B cell (primary cell): Measurements from ENCODE around the gene STUM. TPM values are rescaled to one million over a fixed set of nuclear protein-coding genes. Genes with fewer than 3 reads are reported as not detected.

Source experiments
- ATAC-seq: fragments of 200-7000 bp; cut with Tn5 transposase; one replicate; pipeline ENCODE4 v1.10.0; 2021; ENCODE audit warnings: low read depth, mild to moderate bottlenecking, moderate number of reproducible peaks, moderate library complexity
- CTCF ChIA-PET: fragments of 350-600 bp; sonication (Branson Sonifier 250); formaldehyde crosslinking; loops from one replicate; lab custom pipeline; 2021; ENCODE audit warnings: antibody characterized with exemption, inconsistent platforms; lab: Charles Lee
- POLR2A ChIA-PET: fragments of 350-600 bp; sonication (Branson Sonifier 250); formaldehyde crosslinking; loops from one replicate; lab custom pipeline; 2021; ENCODE audit warnings: antibody characterized with exemption; lab: Charles Lee
- DNase-seq: peaks from one replicate; pipeline ENCODE4 v3.0.0; 2013
- H2AFZ ChIP-seq: 2 replicates; pipeline ENCODE4 v1.6.1; 2012; ENCODE audit warnings: mild to moderate bottlenecking, low read depth, low read length; ENCODE audit not compliant: insufficient read depth, poor library complexity, severe bottlenecking
- H3K27ac ChIP-seq, 2 donors: 1 replicate in 1 of 2; 2 replicates in 1 of 2; pipeline ENCODE4 v1.5.1; 2012 to 2013; ENCODE audit warnings: low read length in 2 of 2, mild to moderate bottlenecking in 2 of 2, moderate library complexity in 1 of 2
- H3K27me3 ChIP-seq, 4 experiments: fragments of 200-600 bp in 1 of 4; sonication (generic) in 1 of 4; replicated peaks in 1 of 4; 1 replicate in 2 of 4; 2 replicates in 2 of 4; pipeline versions ENCODE4 v1.6.1 to v1.7.0; 2013 to 2016; ENCODE audit warnings: low read length in 3 of 4, mild to moderate bottlenecking in 2 of 4, mixed read lengths in 1 of 4, moderate library complexity in 1 of 4; ENCODE audit not compliant: insufficient read depth in 4 of 4, control insufficient read depth in 3 of 4; ENCODE audit errors: control extremely low read depth in 1 of 4
- H3K36me3 ChIP-seq, 2 experiments: replicated peaks in 1 of 2; 1 replicate in 1 of 2; 2 replicates in 1 of 2; pipeline versions ENCODE4 v1.6.1 to v1.7.1; 2013; ENCODE audit warnings: low read length in 1 of 2; ENCODE audit not compliant: insufficient read depth in 2 of 2, control insufficient read depth in 1 of 2; ENCODE audit errors: control extremely low read depth in 1 of 2, extremely low read depth in 1 of 2
- H3K4me1 ChIP-seq, 2 donors: fragments of 200-600 bp in 1 of 2; sonication (generic) in 1 of 2; 1 replicate in 1 of 2; 2 replicates in 1 of 2; pipeline versions ENCODE4 v1.5.1 to v1.6.1; 2013 to 2017; ENCODE audit warnings: low read length in 2 of 2; ENCODE audit not compliant: control insufficient read depth in 2 of 2, insufficient read depth in 2 of 2
- H3K4me2 ChIP-seq: replicated peaks from 2 replicates; pipeline ENCODE3; 2012; ENCODE audit warnings: mild to moderate bottlenecking, low read depth, low read length; ENCODE audit not compliant: poor library complexity, severe bottlenecking
- H3K4me3 ChIP-seq, 5 experiments: fragments of 200-600 bp in 1 of 5; sonication (generic) in 1 of 5; 1 replicate in 3 of 5; 2 replicates in 2 of 5; pipeline versions ENCODE4 v1.5.1 to v1.7.0; 2011 to 2016; ENCODE audit warnings: low read length in 4 of 5, mild to moderate bottlenecking in 4 of 5, low read depth in 2 of 5, control low read depth in 1 of 5, moderate library complexity in 1 of 5; ENCODE audit not compliant: insufficient read depth in 1 of 5; ENCODE audit errors: control extremely low read depth in 1 of 5, extremely low read depth in 1 of 5
- H3K79me2 ChIP-seq: fragments of 200-600 bp; sonication (generic); one replicate; pipeline ENCODE4 v1.6.0; 2016; ENCODE audit warnings: low read length; ENCODE audit not compliant: control insufficient read depth, insufficient read depth
- H3K9ac ChIP-seq: fragments of 200-600 bp; sonication (generic); 2 replicates; pipeline ENCODE4 v1.6.1; 2017; ENCODE audit warnings: mild to moderate bottlenecking, low read length, moderate library complexity
- H3K9me3 ChIP-seq, 3 donors: one replicate each; pipeline versions ENCODE4 v1.6.1 to v1.7.1; 2013; ENCODE audit warnings: low read length in 2 of 3; ENCODE audit not compliant: control insufficient read depth in 2 of 3, insufficient read depth in 1 of 3; ENCODE audit errors: control extremely low read depth in 1 of 3
- H4K20me1 ChIP-seq: 2 replicates; pipeline ENCODE4 v1.6.0; 2012; ENCODE audit warnings: mild to moderate bottlenecking, low read length; ENCODE audit not compliant: insufficient read depth, control insufficient read depth, poor library complexity, severe bottlenecking
- H3K27ac Mint-ChIP-seq: one replicate; pipeline ENCODE4 v1.8.0; 2021; ENCODE audit warnings: mixed read lengths
- H3K27me3 Mint-ChIP-seq: one replicate; pipeline ENCODE4 v1.8.0; 2021; ENCODE audit warnings: mixed read lengths
- H3K4me1 Mint-ChIP-seq: one replicate; pipeline ENCODE4 v1.8.0; 2021; ENCODE audit warnings: mixed read lengths
- H3K4me3 Mint-ChIP-seq: one replicate; pipeline ENCODE4 v1.8.0; 2021; ENCODE audit warnings: mixed read lengths
- H3K9me3 Mint-ChIP-seq: one replicate; pipeline ENCODE4 v1.8.0; 2022; ENCODE audit warnings: mixed read lengths; ENCODE audit not compliant: insufficient read depth
- EZH2 ChIP-seq: IDR thresholded peaks from 2 replicates; pipeline ENCODE4 v1.6.1; 2012; ENCODE audit warnings: borderline replicate concordance, low read depth, mild to moderate bottlenecking, moderate library complexity, low read length; ENCODE audit not compliant: insufficient read depth, poor library complexity, severe bottlenecking
- WGBS: methylation state at CpG from one replicate; pipeline ENCODE4 v1.1.5; 2013; ENCODE audit warnings: missing lambda C conversion rate; ENCODE audit not compliant: insufficient coverage; 5-methylcytosine and 5-hydroxymethylcytosine counted together
- intact Hi-C: fragments of 100-400 bp; cut with micrococcal nuclease; formaldehyde crosslinking; loops from one replicate; pipeline ENCODE4 v1.10.0; 2022
- polyA plus RNA-seq: library from polyadenylated mRNA; depleted of rRNA; stranded (reverse); fragments of >200 nt; gene quantifications from 2 replicates; pipeline ENCODE4 v1.2.3, GENCODE V29; 2012
- total RNA-seq, 2 donors: library from RNA; stranded (reverse); fragments of 120-200 nt in 1 of 2; gene quantifications; 1 replicate in 1 of 2; 2 replicates in 1 of 2; pipeline versions ENCODE4 v1.2.3 to v1.2.4, GENCODE V29; 2013 to 2022
- TF ChIP-seq, protein P1 (sequence below): fragments of 200-600 bp; IDR thresholded peaks from one replicate; pipeline ENCODE4 v1.8.0; 2022; ENCODE audit warnings: antibody characterized with exemption, mild to moderate bottlenecking

STUM gene
- total and polyA plus RNA-seq, 2 donors (not counting 1 experiment from before 2014, with no cell fraction given) = 0.12 to 0.69 TPM

GRCh38 chr1:226512076-226512728 is 36.4 kb upstream of the STUM start:
- POLR2A ChIA-PET = no interaction called here
- no peak for DNase-seq
- Histone ChIP-seq H3K9me3 (no peaks in the 10 kb centered on the region), H2AFZ (no peak overlapping the region), H3K79me2 (no peaks in the 10 kb centered on the region), H3K4me2 (no peak overlapping the region), H3K27ac (no peak overlapping the region), H3K4me1 (no peaks in the 10 kb centered on the region), H4K20me1 (no peaks in the 10 kb centered on the region), H3K4me3 (no peak overlapping the region), H3K36me3 (no peaks in the 10 kb centered on the region), H3K27me3 (peaks cover 0 to 6% (median 1%) of the 10 kb centered on the region in 4 experiments), H3K9ac (no peak overlapping the region)
- H3K4me3 Mint-ChIP-seq = no peak overlapping the region
- CTCF ChIA-PET = no interaction called here
- no peaks in the 10 kb centered on the region for H3K9me3 Mint-ChIP-seq
- no peak for TF ChIP-seq EZH2
- TF ChIP-seq, protein P1, sequence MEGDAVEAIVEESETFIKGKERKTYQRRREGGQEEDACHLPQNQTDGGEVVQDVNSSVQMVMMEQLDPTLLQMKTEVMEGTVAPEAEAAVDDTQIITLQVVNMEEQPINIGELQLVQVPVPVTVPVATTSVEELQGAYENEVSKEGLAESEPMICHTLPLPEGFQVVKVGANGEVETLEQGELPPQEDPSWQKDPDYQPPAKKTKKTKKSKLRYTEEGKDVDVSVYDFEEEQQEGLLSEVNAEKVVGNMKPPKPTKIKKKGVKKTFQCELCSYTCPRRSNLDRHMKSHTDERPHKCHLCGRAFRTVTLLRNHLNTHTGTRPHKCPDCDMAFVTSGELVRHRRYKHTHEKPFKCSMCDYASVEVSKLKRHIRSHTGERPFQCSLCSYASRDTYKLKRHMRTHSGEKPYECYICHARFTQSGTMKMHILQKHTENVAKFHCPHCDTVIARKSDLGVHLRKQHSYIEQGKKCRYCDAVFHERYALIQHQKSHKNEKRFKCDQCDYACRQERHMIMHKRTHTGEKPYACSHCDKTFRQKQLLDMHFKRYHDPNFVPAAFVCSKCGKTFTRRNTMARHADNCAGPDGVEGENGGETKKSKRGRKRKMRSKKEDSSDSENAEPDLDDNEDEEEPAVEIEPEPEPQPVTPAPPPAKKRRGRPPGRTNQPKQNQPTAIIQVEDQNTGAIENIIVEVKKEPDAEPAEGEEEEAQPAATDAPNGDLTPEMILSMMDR = no peak
- ATAC-seq = no peak
- WGBS = no CpG with 5 or more reads among the region's 2 CpGs
- peaks cover 27% of the 10 kb centered on the region for H3K27me3 Mint-ChIP-seq
- no peak overlapping the region for H3K27ac Mint-ChIP-seq
- intact Hi-C loops = no loop called here
- peaks cover 2% of the 10 kb centered on the region for H3K4me1 Mint-ChIP-seq

DNA sequence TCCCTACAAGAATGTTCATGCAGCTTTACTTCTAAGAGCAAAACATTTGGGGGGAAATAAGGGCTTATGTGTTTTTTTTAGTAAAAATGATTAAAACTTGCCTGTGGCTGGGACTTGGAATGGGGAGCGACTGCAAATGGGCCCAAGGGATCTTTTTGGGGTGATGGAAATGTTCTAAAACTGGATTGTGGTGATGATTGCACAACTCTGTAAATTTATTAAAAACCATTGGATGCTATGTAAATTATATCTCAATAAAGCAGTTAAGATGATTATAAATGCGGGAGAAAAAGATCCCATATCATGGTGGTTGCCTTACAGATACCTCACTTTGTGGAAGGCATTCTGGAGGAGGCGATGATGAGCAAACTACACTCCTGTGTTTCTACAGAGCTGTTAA is 30.2 kb upstream of the STUM start:
- H3K9me3 ChIP-seq = no peaks in the 10 kb centered on the region

More for the DNA sequence above, 30.2 kb upstream of the STUM start:
- DNase-seq = no peak
- CTCF ChIA-PET = no interaction called here
- Mint-ChIP-seq H3K4me3 (no peak overlapping the region), H3K4me1 (peaks cover 2% of the 10 kb centered on the region), H3K9me3 (no peaks in the 10 kb centered on the region), H3K27me3 (peaks cover 31% of the 10 kb centered on the region), H3K27ac (no peak overlapping the region)
- Histone ChIP-seq H2AFZ (no peak overlapping the region), H3K4me2 (no peak overlapping the region), H4K20me1 (no peaks in the 10 kb centered on the region), H3K4me1 (no peaks in the 10 kb centered on the region), H3K27me3 (peaks cover 0 to 10% (median 0%) of the 10 kb centered on the region in 4 experiments), H3K4me3 (no peak overlapping the region), H3K79me2 (no peaks in the 10 kb centered on the region), H3K36me3 (no peaks in the 10 kb centered on the region), H3K9ac (no peak overlapping the region), H3K27ac (no peak overlapping the region)
- POLR2A ChIA-PET = no interaction called here
- no peak for ATAC-seq
- intact Hi-C loops = no loop called here
- WGBS = 100% methylated on average over 1 of the region's 3 CpGs
- TF ChIP-seq, protein P1 = no peak
- TF ChIP-seq EZH2 = no peak
